Measurements from ENCODE around the gene SRSF2. TPM values are rescaled to one million over a fixed set of nuclear protein-coding genes. Genes with fewer than 3 reads are reported as not detected.

The SRSF2 gene
- total and polyA plus RNA-seq, 9 of the 15 experiments (the other 6 are each of a cell fraction or from before 2014, with no cell fraction given), result 161 to 583 (median 393) TPM

DNA sequence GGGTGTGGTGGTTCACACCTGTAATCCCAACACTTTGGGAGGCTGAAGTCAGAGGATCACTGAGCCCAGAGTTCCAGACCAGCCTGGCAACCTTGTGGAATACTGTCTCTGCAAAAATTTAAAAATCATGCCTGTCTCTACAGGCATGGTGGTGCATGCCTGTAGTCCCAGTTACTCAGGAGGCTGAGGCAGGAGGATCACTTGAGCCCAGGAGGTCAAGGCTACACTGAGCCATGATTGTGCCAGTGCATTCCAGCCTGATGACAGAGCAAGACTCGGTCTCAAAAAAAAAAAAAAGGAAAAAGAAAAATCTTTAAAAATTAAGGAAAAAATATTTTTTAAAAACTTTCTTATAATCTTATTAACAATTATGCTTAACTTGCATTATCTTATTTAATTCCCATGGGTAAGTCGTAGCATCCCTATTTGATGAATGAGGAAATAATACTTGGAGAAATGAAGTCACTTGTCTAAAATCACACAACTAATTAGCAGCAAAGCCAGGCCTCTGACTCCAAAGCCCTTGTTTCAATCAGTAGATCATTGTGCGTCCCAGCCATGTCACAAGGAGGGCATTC, 14.4 kb upstream of the SRSF2 start:
- Histone ChIP-seq H2AFZ (ENCODE audit: low read depth, low read length) (no peak overlapping the region), H3K9me3 (replicated peaks; ENCODE audit: control insufficient read depth, insufficient read depth, low read depth, low read length) (no peaks in the 10 kb centered on the region), H3K9me1 (ENCODE audit: control insufficient read depth, insufficient read depth, low read length) (no peaks in the 10 kb centered on the region), H3K4me3 (no peak overlapping the region), H3K27ac (ENCODE audit: extremely low read depth, low read depth, low read length) (no peak overlapping the region), H3K4me1 (replicated peaks in 1 of 2; ENCODE audit: control insufficient read depth in 2 of 2, insufficient read depth in 2 of 2, low read length in 2 of 2) (no peaks in the 10 kb centered on the region; a peak in 2 of 5 replicates), H3K4me2 (ENCODE audit: insufficient read depth, low read length) (no peak overlapping the region), H3K36me3 (ENCODE audit: control insufficient read depth, insufficient read depth, low read length) (peaks cover 27% of the 10 kb centered on the region), H3K9ac (ENCODE audit: insufficient read depth in 1 of 2, low read depth in 2 of 2, low read length in 2 of 2) (no peak overlapping the region), H3K27me3 (ENCODE audit: control insufficient read depth in 2 of 2, insufficient read depth in 2 of 2, low read length in 2 of 2) (no peaks in the 10 kb centered on the region), H4K20me1 (replicated peaks; ENCODE audit: control insufficient read depth, insufficient read depth, low read length) (no peaks in the 10 kb centered on the region), H3K79me2 (ENCODE audit: control insufficient read depth, insufficient read depth, low read length) (no peaks in the 10 kb centered on the region)
- ATAC-seq (no peak), FAIRE-seq (no peak), DNase-seq (ENCODE audit: extremely low read depth in 1 of 4, low spot score in 3 of 4) (no peak)
- BruUV-seq (replicated peaks), result no TSS peak
- ChIA-PET CTCF (ENCODE audit: low intra/inter-chr PET ratio) (no interaction called here), POLR2A (no interaction called here)
- intact Hi-C loops (cut with micrococcal nuclease) (no loop called here), in situ Hi-C loops (cut with MboI) (no loop called here)
- TF ChIP-seq C11orf30 (IDR thresholded peaks at IDR 0.05; ENCODE audit: low read depth) (peak; percentile 26; the same call in 1 of the 2 replicates), ZNF174 (CRISPR knock-in tag; IDR thresholded peaks at IDR 0.05) (no peak), NFE2 (IDR thresholded peaks at IDR 0.05; ENCODE audit: low read depth) (no peak), SAP30 (IDR thresholded peaks at IDR 0.05; ENCODE audit: borderline replicate concordance, insufficient read depth, low read depth, low read length, poor library complexity, severe bottlenecking) (no peak), CREBBP (IDR thresholded peaks at IDR 0.05; ENCODE audit: low read depth, low read length) (no peak), ZNF316 (IDR thresholded peaks at IDR 0.05) (peak; percentile 73), PHF8 (IDR thresholded peaks at IDR 0.05; ENCODE audit: borderline replicate concordance, low read length) (no peak)
- WGBS (ENCODE audit: insufficient coverage, low coverage, missing lambda C conversion rate), result 83% methylated on average over 3 of the region's 3 CpGs

Data from K562 (cell line).